Calu3 (cell line): ENCODE results near the gene MATN1. TPM values are rescaled to one million over a fixed set of nuclear protein-coding genes. Genes with fewer than 3 reads are reported as not detected.

Experiments used
- BruUV-seq: library from RNA; stranded (reverse); fragments of 400-500 nt; replicated peaks from 2 replicates; lab custom pipeline; 2021; lab: Mats Ljungman, UMichigan
- CTCF ChIA-PET: fragments of 300-600 bp; sonication (Branson Sonifier 250); formaldehyde crosslinking; loops from one replicate; lab custom pipeline; 2022; ENCODE audit warnings: antibody characterized with exemption; lab: Charles Lee
- DNase-seq: peaks from one replicate; pipeline ENCODE4 v3.0.0; 2022
- H3K27ac Mint-ChIP-seq: one replicate; pipeline ENCODE4 v1.8.0; 2022; ENCODE audit warnings: mixed read lengths; ENCODE audit not compliant: unreplicated experiment
- H3K27me3 Mint-ChIP-seq: one replicate; pipeline ENCODE4 v1.8.0; 2022; ENCODE audit warnings: mixed read lengths; ENCODE audit not compliant: unreplicated experiment
- H3K36me3 Mint-ChIP-seq: one replicate; pipeline ENCODE4 v1.8.0; 2022; ENCODE audit warnings: mild to moderate bottlenecking, moderate library complexity, mixed read lengths; ENCODE audit not compliant: insufficient read depth, unreplicated experiment
- H3K4me1 Mint-ChIP-seq: one replicate; pipeline ENCODE4 v1.8.0; 2022; ENCODE audit warnings: mild to moderate bottlenecking, low read depth, mixed read lengths; ENCODE audit not compliant: unreplicated experiment
- H3K4me3 Mint-ChIP-seq: one replicate; pipeline ENCODE4 v1.8.0; 2022; ENCODE audit warnings: mild to moderate bottlenecking, low read depth, moderate library complexity, mixed read lengths; ENCODE audit not compliant: unreplicated experiment
- H3K9me3 Mint-ChIP-seq: one replicate; pipeline ENCODE4 v1.8.0; 2022; ENCODE audit warnings: low read depth, mixed read lengths; ENCODE audit not compliant: unreplicated experiment
- intact Hi-C: fragments of 100-400 bp; cut with micrococcal nuclease; formaldehyde crosslinking; loops from one replicate; pipeline ENCODE4 v1.10.0; 2022; ENCODE audit not compliant: unreplicated experiment
- total RNA-seq: library from RNA; stranded (reverse); gene quantifications from 2 replicates; pipeline ENCODE4 v1.2.3, GENCODE V29; 2022
- TF ChIP-seq, protein P1 (sequence below): fragments of 200-600 bp; IDR thresholded peaks from one replicate; pipeline ENCODE4 v1.8.0; 2022; ENCODE audit warnings: antibody characterized with exemption; ENCODE audit not compliant: unreplicated experiment

MATN1 gene
- total RNA-seq, 1 experiment from 2014 or later = not detected

DNA sequence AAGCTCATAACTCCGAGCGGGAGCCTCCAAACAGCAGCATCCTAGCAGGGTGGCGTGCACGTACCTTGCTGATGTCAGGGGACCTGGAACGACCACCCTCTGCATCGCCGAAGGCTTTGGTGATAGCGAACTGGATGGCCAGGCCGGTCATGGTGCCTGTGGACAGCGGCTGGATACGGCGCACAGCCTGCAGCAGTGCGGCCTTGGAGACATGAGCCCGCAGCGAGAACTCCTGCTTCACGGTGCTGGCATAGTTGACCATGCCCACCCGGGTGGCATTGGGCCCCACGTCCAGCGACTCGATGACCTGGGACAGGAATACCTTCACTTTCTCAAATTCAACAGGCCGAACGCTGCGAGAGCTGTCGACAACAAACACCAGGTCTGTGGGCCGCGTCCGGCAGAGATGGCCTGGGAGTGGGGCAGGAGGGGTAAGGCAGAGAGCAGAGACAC lies 2.0 kb downstream of the MATN1 start:
- BruUV-seq = no TSS peak
- H3K36me3 Mint-ChIP-seq = peaks cover 31% of the 10 kb centered on the region
- DNase-seq = no peak
- intact Hi-C loops = loop anchor here (5.0 kb wide), 1 partner anchor 191 kb away; no protein-coding TSS in a partner anchor
- TF ChIP-seq, protein P1, sequence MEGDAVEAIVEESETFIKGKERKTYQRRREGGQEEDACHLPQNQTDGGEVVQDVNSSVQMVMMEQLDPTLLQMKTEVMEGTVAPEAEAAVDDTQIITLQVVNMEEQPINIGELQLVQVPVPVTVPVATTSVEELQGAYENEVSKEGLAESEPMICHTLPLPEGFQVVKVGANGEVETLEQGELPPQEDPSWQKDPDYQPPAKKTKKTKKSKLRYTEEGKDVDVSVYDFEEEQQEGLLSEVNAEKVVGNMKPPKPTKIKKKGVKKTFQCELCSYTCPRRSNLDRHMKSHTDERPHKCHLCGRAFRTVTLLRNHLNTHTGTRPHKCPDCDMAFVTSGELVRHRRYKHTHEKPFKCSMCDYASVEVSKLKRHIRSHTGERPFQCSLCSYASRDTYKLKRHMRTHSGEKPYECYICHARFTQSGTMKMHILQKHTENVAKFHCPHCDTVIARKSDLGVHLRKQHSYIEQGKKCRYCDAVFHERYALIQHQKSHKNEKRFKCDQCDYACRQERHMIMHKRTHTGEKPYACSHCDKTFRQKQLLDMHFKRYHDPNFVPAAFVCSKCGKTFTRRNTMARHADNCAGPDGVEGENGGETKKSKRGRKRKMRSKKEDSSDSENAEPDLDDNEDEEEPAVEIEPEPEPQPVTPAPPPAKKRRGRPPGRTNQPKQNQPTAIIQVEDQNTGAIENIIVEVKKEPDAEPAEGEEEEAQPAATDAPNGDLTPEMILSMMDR = no peak
- H3K4me3 Mint-ChIP-seq = no peak overlapping the region
- CTCF ChIA-PET = interaction anchor here (6.6 kb wide), 1 partner anchor 57 kb away, joined by 116 read pairs; no protein-coding TSS in a partner anchor
- no peaks in the 10 kb centered on the region for H3K9me3 Mint-ChIP-seq
- H3K27ac Mint-ChIP-seq = no peak overlapping the region
- H3K4me1 Mint-ChIP-seq = no peaks in the 10 kb centered on the region
- H3K27me3 Mint-ChIP-seq = no peaks in the 10 kb centered on the region

DNA sequence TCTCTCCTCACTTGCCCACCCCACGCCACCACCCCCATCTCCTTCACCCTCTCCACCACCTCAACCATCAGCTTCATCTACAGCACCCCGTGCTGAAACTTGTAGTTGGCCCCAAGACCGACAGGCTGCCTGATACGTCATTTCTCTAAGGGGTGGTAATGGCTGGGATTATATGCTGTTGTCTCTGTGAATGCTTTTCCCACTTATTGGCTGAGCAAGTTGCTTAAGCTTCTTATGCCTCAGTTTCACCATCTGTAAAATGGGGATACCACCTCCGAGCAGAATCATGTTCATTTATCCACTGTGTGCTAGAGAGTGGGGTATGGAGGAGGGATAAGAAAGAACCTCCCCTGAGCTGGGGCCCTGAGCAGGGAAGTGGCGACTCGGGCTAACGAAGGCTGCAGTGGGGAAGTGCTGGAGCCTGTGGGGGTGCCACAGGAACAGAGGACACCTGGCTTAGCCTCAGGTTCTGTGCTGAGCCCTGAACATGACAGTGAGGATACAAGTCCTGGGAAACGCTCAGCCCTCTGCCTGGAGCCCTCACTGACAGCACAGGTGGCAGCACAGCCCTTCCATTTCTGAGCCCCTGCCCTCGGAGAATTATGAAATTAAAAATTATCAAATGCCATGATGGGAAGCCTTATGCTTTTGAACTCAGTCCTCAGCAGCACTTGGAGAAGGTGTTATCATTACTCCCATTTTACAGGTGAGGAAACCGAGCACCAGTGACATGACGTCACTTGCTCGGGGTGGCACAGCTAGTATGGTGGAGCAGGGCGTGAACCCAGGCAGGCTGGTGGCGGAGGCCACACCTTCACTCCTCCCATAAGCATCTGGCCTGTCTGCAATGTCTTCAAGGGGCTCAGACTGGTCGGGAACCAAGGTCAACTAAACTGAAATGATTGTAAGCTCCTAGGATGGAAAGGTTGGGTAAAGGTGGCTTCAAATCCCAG lies 2.8 kb downstream of the MATN1 start:
- no peak overlapping the region for H3K27ac Mint-ChIP-seq
- intact Hi-C loops = loop anchor here (5.0 kb wide), 1 partner anchor 192 kb away; no protein-coding TSS in a partner anchor

DNA sequence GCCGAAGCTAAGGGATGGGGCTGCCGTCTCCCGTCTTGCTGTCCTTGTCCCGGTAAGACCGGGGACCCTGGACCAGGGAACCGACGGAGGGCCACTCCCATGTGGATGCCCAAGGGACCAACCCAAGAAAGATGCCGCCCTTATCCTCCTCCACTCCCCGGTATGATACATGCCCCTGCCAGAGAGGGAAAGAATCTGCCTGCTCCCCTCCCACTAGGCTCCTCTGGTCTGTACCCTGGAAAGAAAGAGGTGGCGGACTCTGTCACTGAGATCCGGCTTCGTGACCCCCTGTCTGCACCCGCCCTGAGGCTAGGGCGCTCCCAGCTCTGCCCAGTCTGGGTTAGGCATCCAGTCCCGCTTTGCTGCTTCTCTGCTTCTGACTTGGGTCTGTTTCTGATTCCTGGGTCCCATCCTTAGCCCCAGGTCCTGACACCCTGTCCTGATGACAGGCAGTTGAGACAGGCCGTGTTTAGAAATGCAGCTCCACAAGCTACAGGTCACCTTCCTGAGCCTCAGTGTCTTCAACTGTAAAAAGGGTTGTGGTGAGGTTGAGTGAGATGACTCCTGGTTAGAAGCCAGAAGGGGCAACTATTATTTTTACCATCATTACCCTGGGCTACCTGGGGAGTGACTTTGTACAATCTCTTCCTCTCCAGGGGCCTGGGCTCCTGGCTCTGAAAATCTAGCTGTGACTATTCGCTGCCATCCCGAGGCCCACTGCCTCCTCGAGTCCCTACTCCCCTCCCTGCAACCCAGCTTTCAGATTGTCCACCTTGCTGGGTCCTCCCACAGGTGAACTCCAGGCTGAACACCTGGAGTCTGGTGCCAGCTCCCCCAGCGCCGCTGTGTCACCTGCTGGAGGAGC lies 3.7 kb downstream of the MATN1 start:
- intact Hi-C loops = loop anchor here (1.0 to 5.0 kb wide), 2 partner anchors 60 to 193 kb away; no protein-coding TSS in a partner anchor
- H3K36me3 Mint-ChIP-seq = peaks cover 31% of the 10 kb centered on the region
- no peak for DNase-seq
- peak overlapping the region; percentile 96 for H3K27ac Mint-ChIP-seq
- no peaks in the 10 kb centered on the region for H3K4me1 Mint-ChIP-seq
- peak overlapping the region; percentile 97 for H3K4me3 Mint-ChIP-seq
- TF ChIP-seq, protein P1 = no peak
- no peaks in the 10 kb centered on the region for H3K9me3 Mint-ChIP-seq
- TSS peak; percentile 45 for BruUV-seq
- CTCF ChIA-PET = interaction anchor here (0.6 to 6.6 kb wide), 8 partner anchors 9 to 209 kb away, joined by 3 to 116 read pairs (median 5); no protein-coding TSS in a partner anchor
- no peaks in the 10 kb centered on the region for H3K27me3 Mint-ChIP-seq

More for the DNA sequence above, 2.8 kb downstream of the MATN1 start:
- Mint-ChIP-seq H3K4me1 (no peaks in the 10 kb centered on the region), H3K36me3 (peaks cover 31% of the 10 kb centered on the region), H3K9me3 (no peaks in the 10 kb centered on the region), H3K27me3 (no peaks in the 10 kb centered on the region), H3K4me3 (peak overlapping the region; percentile 97)
- DNase-seq = no peak
- CTCF ChIA-PET = interaction anchor here (0.6 to 6.6 kb wide), 5 partner anchors 9 to 191 kb away, joined by 4 to 116 read pairs (median 12); no protein-coding TSS in a partner anchor
- BruUV-seq = no TSS peak
- TF ChIP-seq, protein P1 = no peak
